K562 (cell line): Measurements from ENCODE around the gene GJB2. TPM values are rescaled to one million over a fixed set of nuclear protein-coding genes. Genes with fewer than 3 reads are reported as not detected.

Source experiments
- ATAC-seq: fragments of 200-7000 bp; cut with Tn5 transposase; 3 replicates; pipeline ENCODE4 v1.9.1; 2020; ENCODE audit warnings: moderate library complexity
- BruUV-seq: library from RNA; stranded (reverse); fragments of 400-500 nt; replicated peaks from 2 replicates; lab custom pipeline; 2021; lab: Mats Ljungman, UMichigan
- CTCF ChIA-PET: fragments of 300-600 bp; formaldehyde crosslinking; extraction: SDS; loops from one replicate; lab custom pipeline; 2021; ENCODE audit warnings: low intra/inter-chr PET ratio; lab: Yijun Ruan, JAX
- POLR2A ChIA-PET: fragments of 300-600, 350-650 bp; sonication (Branson Sonifier 250); formaldehyde crosslinking; extraction: SDS; loops from one replicate; lab custom pipeline; 2021; ENCODE audit warnings: antibody characterized with exemption, inconsistent platforms; lab: Yijun Ruan, JAX
- DNase-seq, 4 experiments: peaks; one replicate each; pipeline versions ENCODE4 v3.0.0 to v3.0.0-alpha.2; 2011 to 2018; ENCODE audit warnings: low spot score in 3 of 4, mixed read lengths in 3 of 4; ENCODE audit errors: extremely low read depth in 1 of 4
- FAIRE-seq: peaks from 2 replicates; lab custom pipeline; 2011; peaks lifted over from hg19 to GRCh38; lab: Jason Lieb, UNC
- H2AFZ ChIP-seq: 2 replicates; pipeline ENCODE4 v1.6.0; 2011; ENCODE audit warnings: low read depth, low read length, control low read depth, inconsistent platforms
- H3K27ac ChIP-seq: fragments of 200-600 bp; 3 replicates; pipeline ENCODE4 v1.8.0; 2011; ENCODE audit warnings: low read depth, mild to moderate bottlenecking, control low read depth, inconsistent platforms, low read length, moderate library complexity, mixed read lengths; ENCODE audit errors: extremely low read depth
- H3K27me3 ChIP-seq, 2 experiments: fragments of 300-600 bp in 1 of 2; 2 replicates in 1 of 2; 3 replicates in 1 of 2; pipeline versions ENCODE4 v1.6.0 to v1.8.0; 2011; ENCODE audit warnings: inconsistent platforms in 2 of 2, low read length in 2 of 2, mild to moderate bottlenecking in 1 of 2, mixed read lengths in 1 of 2, moderate library complexity in 1 of 2; ENCODE audit not compliant: control insufficient read depth in 2 of 2, insufficient read depth in 2 of 2
- H3K36me3 ChIP-seq: fragments of 300-600 bp; 3 replicates; pipeline ENCODE4 v1.8.0; 2011; ENCODE audit warnings: mild to moderate bottlenecking, low read length, inconsistent platforms; ENCODE audit not compliant: control insufficient read depth, insufficient read depth
- H3K4me1 ChIP-seq, 2 experiments: fragments of 200-600 bp in 1 of 2; replicated peaks in 1 of 2; 2 replicates in 1 of 2; 3 replicates in 1 of 2; pipeline versions ENCODE4 v1.5.1 to v1.8.0; 2011; ENCODE audit warnings: inconsistent platforms in 2 of 2, low read length in 2 of 2, mild to moderate bottlenecking in 1 of 2, mixed read lengths in 1 of 2, moderate library complexity in 1 of 2; ENCODE audit not compliant: control insufficient read depth in 2 of 2, insufficient read depth in 2 of 2
- H3K4me2 ChIP-seq: 2 replicates; pipeline ENCODE4 v1.6.1; 2011; ENCODE audit warnings: low read length, control low read depth, inconsistent platforms, mixed read lengths; ENCODE audit not compliant: insufficient read depth
- H3K4me3 ChIP-seq: fragments of 200-600 bp; sonication (generic), shearing (Covaris generic); 2 replicates; pipeline ENCODE4 v1.5.1; 2016; ENCODE audit warnings: control low read depth, inconsistent platforms
- H3K79me2 ChIP-seq: fragments of 200-600 bp; 3 replicates; pipeline ENCODE4 v1.8.0; 2011; ENCODE audit warnings: low read length, inconsistent platforms; ENCODE audit not compliant: control insufficient read depth, insufficient read depth
- H3K9ac ChIP-seq, 2 experiments: 2 replicates each; pipeline versions ENCODE4 v1.6.0 to v1.6.1; 2011; ENCODE audit warnings: low read depth in 2 of 2, low read length in 2 of 2, control low read depth in 1 of 2, inconsistent platforms in 1 of 2, mild to moderate bottlenecking in 1 of 2, mixed read lengths in 1 of 2; ENCODE audit not compliant: insufficient read depth in 1 of 2
- H3K9me1 ChIP-seq: one replicate; pipeline ENCODE4 v1.6.0; 2011; ENCODE audit warnings: inconsistent platforms, mild to moderate bottlenecking, low read length, moderate library complexity; ENCODE audit not compliant: control insufficient read depth, insufficient read depth
- H3K9me3 ChIP-seq: replicated peaks from 2 replicates; pipeline ENCODE4 v1.5.1; 2011; ENCODE audit warnings: low read depth, low read length, inconsistent platforms; ENCODE audit not compliant: control insufficient read depth, insufficient read depth
- H4K20me1 ChIP-seq: replicated peaks from 2 replicates; pipeline ENCODE4 v1.6.1; 2011; ENCODE audit warnings: low read length, inconsistent platforms, mixed read lengths; ENCODE audit not compliant: control insufficient read depth, insufficient read depth
- ETV1 ChIP-seq: fragments of 450-650 bp; conservative IDR thresholded peaks from 2 replicates; pipeline ENCODE4 v1.6.1; 2016; ENCODE audit warnings: missing genetic modification characterization, control low read depth, low read depth, missing compliant biosample characterization
- EZH2 ChIP-seq: IDR thresholded peaks from 2 replicates; pipeline ENCODE4 v1.6.1; 2012; ENCODE audit warnings: low read depth, mild to moderate bottlenecking, inconsistent platforms, low read length, borderline replicate concordance
- MXD1 ChIP-seq: fragments of 250-450 bp; sonication (Bioruptor Pico); IDR thresholded peaks from 2 replicates; pipeline ENCODE4 v1.8.0; 2021; ENCODE audit warnings: borderline replicate concordance, mild to moderate bottlenecking, moderate library complexity; ENCODE audit not compliant: poor library complexity, severe bottlenecking
- ZNF785 ChIP-seq: fragments of 250-450 bp; sonication (Bioruptor Pico); IDR thresholded peaks from 2 replicates; pipeline ENCODE4 v1.4.0; 2020; ENCODE audit warnings: mild to moderate bottlenecking
- WGBS: fragments of 100-300 bp; shearing (Covaris generic); methylation state at CpG from one replicate; pipeline ENCODE4 v1.1.6; 2016; ENCODE audit warnings: low coverage, mixed read lengths; ENCODE audit not compliant: insufficient coverage; ENCODE audit errors: missing lambda C conversion rate; 5-methylcytosine and 5-hydroxymethylcytosine counted together
- in situ Hi-C: fragments of 300-500 bp; cut with MboI; formaldehyde crosslinking; loops from 4 replicates; pipeline ENCODE4 v1.15.0; 2018; ENCODE audit warnings: inconsistent platforms, mixed read lengths
- intact Hi-C: fragments of 100-400 bp; cut with micrococcal nuclease; formaldehyde crosslinking; loops from 2 replicates; pipeline ENCODE4 v1.14.2; 2022
- polyA plus RNA-seq, 8 experiments: library from polyadenylated mRNA; depleted of rRNA in 4 of 8; stranded (reverse) in 5 of 8; unstranded in 3 of 8; fragments of >200 nt; fragmentation: Nextera tagmentation in 2 of 8; fragmentation: Illumina TruSeq in 1 of 8; extraction: Ambion mirVana in 2 of 8; extraction: Trizol in 1 of 8; gene quantifications; 2 replicates each; pipeline versions ENCODE4 v1.2.1 to v1.2.3, GENCODE V29; 2011 to 2014; ENCODE audit warnings: inconsistent platforms in 1 of 8, missing spikeins in 1 of 8
- total RNA-seq, 7 experiments: library from RNA; depleted of rRNA in 6 of 7; stranded (reverse); fragments of >200 nt in 6 of 7; fragmentation: Illumina TruSeq in 2 of 7; extraction: Trizol in 2 of 7; gene quantifications; 2 replicates each; pipeline versions ENCODE4 v1.2.1 to v1.2.3, GENCODE V29; 2011 to 2021; ENCODE audit warnings: low replicate concordance in 1 of 7
- TF ChIP-seq, protein P1 (sequence below), 2 experiments: fragments of 450-650 bp; formaldehyde crosslinking in 1 of 2; IDR thresholded peaks; 2 replicates each; pipeline versions ENCODE4 v1.4.0 to v1.6.1; 2014 to 2020; ENCODE audit warnings: mild to moderate bottlenecking in 2 of 2, borderline replicate concordance in 1 of 2, low read depth in 1 of 2

The GJB2 gene
- total and polyA plus RNA-seq, 9 of the 15 experiments (the other 6 are each of a cell fraction or from before 2014, with no cell fraction given): not detected

GRCh38 chr13:20145521-20145920 lies 47.2 kb downstream of the GJB2 start:
- 4% methylated on average over 5 of the region's 7 CpGs for whole genome bisulfite sequencing
- in situ Hi-C loops: no loop called here
- H3K27me3 ChIP-seq: peaks cover 17 to 63% of the 10 kb centered on the region in 2 experiments; a peak in 4 of 5 replicates
- 0 out of 2 replicates have a peak, but pooled peaks cover 5% of the 10 kb centered on the region for H4K20me1 ChIP-seq
- intact Hi-C loops: no loop called here
- no peak overlapping the region for H2AFZ ChIP-seq
- no TSS peak for BruUV-seq
- no peaks in the 10 kb centered on the region for H3K36me3 ChIP-seq
- H3K4me3 ChIP-seq: no peak overlapping the region
- no peaks in the 10 kb centered on the region for H3K9me3 ChIP-seq
- no peak overlapping the region for H3K9ac ChIP-seq
- no peaks in the 10 kb centered on the region for H3K9me1 ChIP-seq
- POLR2A ChIA-PET: no interaction called here
- H3K4me2 ChIP-seq: no peak overlapping the region
- DNase-seq: no peak
- TF ChIP-seq MXD1 (no peak), EZH2 (no peak)
- no peak for FAIRE-seq
- no peak for ATAC-seq
- no peaks in the 10 kb centered on the region for H3K79me2 ChIP-seq
- no peak overlapping the region for H3K27ac ChIP-seq
- H3K4me1 ChIP-seq: peaks cover 0 to 6% of the 10 kb centered on the region in 2 experiments; a peak in 2 of 5 replicates
- CTCF ChIA-PET: no interaction called here

- intact Hi-C loops (no loop called here), in situ Hi-C loops (no loop called here)
- no peaks in the 10 kb centered on the region for H3K36me3 ChIP-seq
- H3K9ac ChIP-seq: no peak overlapping the region
- BruUV-seq: no TSS peak
- H3K79me2 ChIP-seq: no peaks in the 10 kb centered on the region
- CTCF ChIA-PET: no interaction called here
- H3K4me1 ChIP-seq: peaks cover 0 to 5% of the 10 kb centered on the region in 2 experiments; a peak in 1 of 5 replicates
- no peaks in the 10 kb centered on the region for H3K9me1 ChIP-seq
- no peak for FAIRE-seq
- H3K27ac ChIP-seq: no peak overlapping the region
- 1% methylated on average over 10 of the region's 12 CpGs for WGBS
- DNase-seq: no peak
- no peak overlapping the region for H3K4me3 ChIP-seq
- POLR2A ChIA-PET: interaction anchor here (0.5 kb wide), 1 partner anchor 40 kb away, joined by 3 read pairs; no protein-coding TSS in a partner anchor
- H2AFZ ChIP-seq: no peak overlapping the region
- H3K9me3 ChIP-seq: no peaks in the 10 kb centered on the region
- H4K20me1 ChIP-seq: 0 out of 2 replicates have a peak, but pooled peaks cover 5% of the 10 kb centered on the region
- H3K27me3 ChIP-seq: peaks cover 17 to 56% of the 10 kb centered on the region in 2 experiments; a peak in 4 of 5 replicates
- H3K4me2 ChIP-seq: no peak overlapping the region
- no peak for ATAC-seq
- TF ChIP-seq, protein P1, sequence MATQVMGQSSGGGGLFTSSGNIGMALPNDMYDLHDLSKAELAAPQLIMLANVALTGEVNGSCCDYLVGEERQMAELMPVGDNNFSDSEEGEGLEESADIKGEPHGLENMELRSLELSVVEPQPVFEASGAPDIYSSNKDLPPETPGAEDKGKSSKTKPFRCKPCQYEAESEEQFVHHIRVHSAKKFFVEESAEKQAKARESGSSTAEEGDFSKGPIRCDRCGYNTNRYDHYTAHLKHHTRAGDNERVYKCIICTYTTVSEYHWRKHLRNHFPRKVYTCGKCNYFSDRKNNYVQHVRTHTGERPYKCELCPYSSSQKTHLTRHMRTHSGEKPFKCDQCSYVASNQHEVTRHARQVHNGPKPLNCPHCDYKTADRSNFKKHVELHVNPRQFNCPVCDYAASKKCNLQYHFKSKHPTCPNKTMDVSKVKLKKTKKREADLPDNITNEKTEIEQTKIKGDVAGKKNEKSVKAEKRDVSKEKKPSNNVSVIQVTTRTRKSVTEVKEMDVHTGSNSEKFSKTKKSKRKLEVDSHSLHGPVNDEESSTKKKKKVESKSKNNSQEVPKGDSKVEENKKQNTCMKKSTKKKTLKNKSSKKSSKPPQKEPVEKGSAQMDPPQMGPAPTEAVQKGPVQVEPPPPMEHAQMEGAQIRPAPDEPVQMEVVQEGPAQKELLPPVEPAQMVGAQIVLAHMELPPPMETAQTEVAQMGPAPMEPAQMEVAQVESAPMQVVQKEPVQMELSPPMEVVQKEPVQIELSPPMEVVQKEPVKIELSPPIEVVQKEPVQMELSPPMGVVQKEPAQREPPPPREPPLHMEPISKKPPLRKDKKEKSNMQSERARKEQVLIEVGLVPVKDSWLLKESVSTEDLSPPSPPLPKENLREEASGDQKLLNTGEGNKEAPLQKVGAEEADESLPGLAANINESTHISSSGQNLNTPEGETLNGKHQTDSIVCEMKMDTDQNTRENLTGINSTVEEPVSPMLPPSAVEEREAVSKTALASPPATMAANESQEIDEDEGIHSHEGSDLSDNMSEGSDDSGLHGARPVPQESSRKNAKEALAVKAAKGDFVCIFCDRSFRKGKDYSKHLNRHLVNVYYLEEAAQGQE (IDR thresholded peaks at IDR 0.05; ENCODE audit: borderline replicate concordance): no peak
- TF ChIP-seq, protein P1 (CRISPR knock-in tag; IDR thresholded peaks at IDR 0.05; ENCODE audit: low read depth): no peak
- no peak for TF ChIP-seq ZNF785 (CRISPR knock-in tag)
- TF ChIP-seq ETV1 (tag): no peak
Measured at GRCh38 chr13:20144141-20144850, 48.4 kb downstream of the GJB2 start.
